Measurements from ENCODE around the gene SP140L.
"Not testable (repeated sequence)": the region's sequence is repeated elsewhere in the genome, so short reads cannot be mapped to it uniquely, and the experiment has no call there.

Gene SP140L
- 44.1 to 93.0 (median 79.3) reads per million in 3 experiments for total RNA-seq

DNA sequence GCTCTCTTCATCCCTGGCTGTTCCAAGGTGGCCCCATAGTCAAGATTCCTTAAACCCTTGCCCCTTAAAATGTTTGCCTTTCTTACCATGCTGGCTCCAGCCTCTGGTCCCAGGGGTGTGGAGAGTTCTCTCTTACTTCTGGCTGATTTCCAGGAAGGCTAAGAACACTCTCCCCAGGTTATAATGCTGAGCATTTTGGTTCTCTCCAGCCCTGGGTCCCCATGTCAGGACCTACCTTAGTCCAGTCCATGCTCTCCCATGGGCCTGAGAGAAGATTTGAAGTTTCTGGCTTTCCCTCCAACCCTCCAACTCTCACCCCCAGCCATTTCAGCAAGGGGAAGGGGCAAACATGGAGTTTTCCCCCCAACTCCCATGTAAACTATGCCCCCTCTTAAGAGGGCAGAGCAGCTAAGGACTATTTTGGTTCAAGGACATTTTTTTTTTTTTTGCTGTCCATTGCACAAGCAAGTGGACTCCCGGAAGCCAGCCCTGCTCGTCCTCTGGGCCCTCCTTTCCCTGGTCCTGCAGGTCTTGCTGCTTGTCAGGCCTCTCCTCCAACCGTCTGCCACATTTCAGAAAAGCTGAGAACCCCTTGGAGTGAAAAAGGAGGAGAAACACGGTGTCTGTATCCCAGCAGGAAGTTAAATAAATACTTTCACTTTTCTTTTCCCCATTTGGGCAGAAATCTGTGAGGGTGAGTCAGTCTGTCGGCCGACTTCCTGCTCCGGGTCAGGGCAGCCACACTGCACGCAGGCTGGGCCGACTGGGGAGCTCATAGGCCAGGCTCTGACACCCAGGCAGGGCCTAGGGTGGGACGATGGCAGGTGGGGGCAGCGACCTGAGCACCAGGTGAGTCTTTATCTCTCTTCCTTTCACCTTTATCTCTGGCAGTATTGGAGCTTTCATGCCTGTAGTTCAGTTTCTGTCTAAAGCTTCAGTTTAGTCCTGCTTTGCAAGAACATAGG lies at the start of gene SP140L:
SP140L (plus strand) TSS at position 741 of the 965 bp plus-strand sequence; CDS start at position 818, 77 bp downstream.
- peak; percentile 78 for DNase-seq

DNA sequence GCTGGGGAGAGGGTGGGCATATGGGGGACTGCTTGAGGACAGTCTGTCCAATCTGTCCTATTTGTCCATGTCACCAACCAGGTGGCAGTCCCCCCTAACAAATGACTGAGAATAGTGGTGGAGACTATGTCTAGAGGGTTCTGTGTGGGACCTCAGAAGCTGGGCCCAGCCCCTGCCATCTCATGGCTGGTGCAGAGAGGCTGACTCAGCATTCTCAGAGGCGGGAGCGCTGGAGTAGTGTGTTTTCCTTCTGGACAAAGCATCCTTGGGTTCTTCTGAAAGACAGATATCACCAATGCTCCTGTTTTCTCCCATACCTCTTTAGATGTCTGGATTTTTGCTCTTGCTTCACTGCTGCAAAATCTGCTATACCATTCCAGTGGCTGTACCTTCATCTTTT lies 44.1 kb upstream of the SP140L start:
- DNase-seq, result no peak

DNA sequence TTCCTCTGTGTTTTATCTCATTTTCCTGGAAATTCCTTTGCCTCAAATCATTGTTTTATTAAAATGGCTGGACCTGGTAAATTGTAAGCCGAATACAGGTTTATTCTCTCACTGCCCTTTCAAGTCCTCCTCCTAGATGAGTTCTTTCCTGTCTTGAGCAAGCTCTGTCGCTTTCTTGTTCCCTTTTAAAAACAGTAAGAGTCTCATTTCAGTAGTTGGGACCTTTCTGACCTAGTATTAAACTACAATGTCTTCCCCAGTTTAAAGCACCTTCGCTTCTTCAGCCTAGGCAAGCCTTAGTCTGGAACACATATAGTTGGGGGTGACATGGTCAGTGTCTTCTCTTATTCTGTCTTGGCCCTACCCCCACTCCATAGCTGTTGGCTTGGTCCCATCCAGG lies 40.9 kb upstream of the SP140L start:
- no peak for DNase-seq

DNA sequence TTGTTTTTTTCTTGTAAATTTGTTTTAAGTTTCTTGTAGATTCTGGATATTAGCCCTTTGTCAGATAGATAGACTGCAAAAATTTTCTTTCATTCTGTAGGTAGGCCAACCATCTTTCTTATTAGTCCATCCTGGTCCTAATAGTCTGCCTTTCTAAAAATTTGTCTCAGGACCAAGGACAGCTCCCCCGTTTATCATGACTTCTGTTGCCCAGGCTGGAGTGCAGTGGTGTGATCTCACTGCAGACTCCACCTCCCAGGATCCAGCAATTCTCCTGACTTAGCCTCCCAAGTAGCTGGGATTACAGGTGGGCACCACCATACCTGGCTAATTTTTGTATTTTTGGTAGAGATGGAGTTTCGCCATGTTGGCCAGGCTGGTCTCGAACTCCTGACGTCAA lies 37.7 kb upstream of the SP140L start:
- DNase-seq, result not testable (repeated sequence)

DNA sequence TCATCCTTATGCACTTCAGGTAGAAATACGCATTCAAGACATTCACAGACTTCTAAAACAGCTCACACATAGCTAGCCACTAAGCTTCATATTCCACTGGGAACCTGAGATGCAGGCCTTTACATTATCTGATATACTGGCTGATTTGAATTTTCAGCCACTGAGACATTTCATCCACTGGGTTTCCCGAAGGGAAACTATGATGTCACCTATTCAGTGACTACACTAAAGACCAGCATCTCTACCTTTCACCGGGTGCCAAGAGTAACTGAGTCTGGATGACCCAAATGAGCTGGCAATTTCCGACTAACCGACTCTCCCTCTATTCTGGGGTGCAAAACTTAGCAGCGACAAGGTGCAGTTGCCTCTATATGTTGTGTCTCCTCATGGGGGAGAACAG lies 31.8 kb upstream of the SP140L start:
- no peak for DNase-seq

DNA sequence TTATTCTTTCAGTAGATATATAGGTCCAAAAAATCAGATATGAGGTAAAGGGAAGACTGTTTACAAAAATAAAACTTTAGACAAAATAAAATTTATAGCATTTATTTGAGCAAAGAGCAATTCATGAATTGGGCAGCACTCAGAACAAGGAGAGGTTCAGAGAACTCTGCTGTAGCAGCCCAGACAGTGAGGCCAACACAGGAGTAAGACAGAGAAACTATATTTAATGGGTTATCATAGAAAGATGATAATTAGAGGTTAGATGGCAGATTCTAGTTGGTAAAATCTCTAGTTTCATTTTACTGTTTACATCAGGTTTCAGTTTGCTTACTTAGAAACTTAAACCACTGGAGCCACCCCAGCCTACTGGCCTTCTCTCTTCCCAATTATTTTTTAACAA lies 30.1 kb upstream of the SP140L start:
- no peak for DNase-seq

DNA sequence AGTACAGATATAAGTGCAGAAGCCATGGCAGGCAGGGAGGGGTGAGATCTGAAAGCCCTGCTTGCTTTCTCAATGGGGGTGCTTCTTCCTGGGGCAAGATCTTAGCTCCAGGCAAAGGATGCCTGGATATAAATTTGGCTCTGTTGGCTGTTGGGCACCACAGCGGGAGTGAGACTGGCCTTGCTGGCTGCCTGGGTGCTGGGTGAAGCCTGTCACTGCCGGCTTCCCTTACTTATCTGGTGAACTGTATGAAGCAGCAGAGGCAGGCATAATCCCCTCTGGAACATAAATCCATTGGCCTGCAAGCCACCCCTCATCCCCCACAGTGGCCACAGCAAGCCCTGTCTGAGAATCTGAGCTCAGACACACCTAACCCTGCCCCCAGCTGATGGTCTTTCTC lies 27.4 kb upstream of the SP140L start:
- DNase-seq, result no peak

DNA sequence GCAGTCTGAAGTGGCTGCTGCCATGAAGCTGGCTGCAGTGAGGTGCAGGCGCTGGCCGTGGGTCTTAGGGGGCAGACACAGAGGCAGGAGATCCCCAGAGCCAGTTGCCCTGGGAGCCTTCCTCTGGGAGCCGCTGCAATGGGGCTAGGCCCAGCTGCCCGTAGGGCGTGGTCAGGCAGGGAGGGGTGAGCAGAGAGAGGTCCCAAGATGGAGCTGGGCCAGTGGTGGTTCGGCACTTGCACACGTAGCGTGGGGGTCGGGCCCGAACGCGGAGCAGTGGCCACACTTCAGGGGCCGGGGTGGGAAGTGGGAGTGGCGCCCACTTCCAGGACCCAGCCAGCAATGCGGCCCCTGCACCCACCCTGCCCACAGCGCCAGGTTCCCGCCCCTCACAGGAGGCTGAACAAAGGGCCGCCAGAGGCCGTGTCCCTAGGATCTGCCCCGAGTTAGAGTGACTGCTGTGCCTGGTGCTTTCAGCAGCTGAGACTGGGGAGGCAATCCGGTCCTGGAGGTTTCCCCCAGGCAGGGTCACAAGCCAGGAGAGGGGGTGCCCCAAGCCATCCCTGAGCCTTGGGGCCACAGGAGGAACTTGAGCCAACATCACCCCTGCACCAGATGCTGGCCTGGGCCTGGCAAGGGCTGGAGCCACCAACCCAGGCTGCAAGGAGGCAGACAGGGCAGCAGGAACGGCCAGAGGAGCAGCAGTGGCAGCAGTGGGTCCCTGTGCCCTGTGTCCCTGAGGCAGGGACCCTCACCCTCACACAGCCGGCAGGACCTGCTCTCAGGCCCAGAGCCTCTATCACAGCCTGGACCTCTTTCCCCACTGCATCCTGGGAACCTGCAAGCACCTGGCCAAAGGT lies 21.3 kb upstream of the SP140L start:
- DNase-seq, result no peak

DNA sequence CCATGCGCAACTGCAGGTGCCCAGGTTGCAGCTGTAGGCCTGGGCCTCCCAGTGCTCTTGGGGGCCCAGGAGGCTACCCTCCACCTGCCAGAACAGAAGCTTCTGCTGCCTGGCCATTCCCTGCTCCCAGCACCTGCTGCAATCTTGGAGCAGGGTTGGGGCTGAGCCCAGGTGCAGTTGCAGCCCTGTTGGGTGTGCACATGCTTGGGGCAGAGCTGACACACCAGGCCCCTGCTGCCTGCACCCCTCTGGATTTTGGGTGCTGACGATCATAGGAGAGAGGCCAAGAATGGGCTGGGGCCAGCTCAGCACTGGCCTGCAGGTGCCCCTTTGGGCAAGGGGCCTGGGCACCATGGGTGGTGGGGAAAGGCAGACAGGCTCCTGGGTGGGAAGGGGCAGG lies 20.5 kb upstream of the SP140L start:
- no peak for DNase-seq

DNA sequence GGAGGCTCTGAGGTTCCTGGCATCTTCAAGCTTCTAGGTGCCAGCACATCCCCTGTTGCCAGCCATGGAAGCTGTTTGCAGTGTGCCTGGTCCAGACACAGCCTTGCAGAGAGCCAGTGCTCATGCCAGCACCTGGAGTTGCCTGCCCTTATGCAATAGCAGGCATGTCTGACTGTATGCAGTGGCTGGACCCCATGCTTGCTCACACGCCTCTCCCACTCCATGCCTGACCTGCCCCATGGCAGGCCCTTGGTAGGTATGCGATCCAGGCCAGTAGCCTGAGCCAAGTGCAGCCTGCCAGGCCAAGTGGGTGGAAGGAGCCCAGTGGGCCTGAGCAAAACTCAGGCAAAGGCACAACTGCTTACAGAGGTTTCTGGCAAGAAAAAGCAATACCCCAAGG lies 19.5 kb upstream of the SP140L start:
- DNase-seq, result no peak

DNA sequence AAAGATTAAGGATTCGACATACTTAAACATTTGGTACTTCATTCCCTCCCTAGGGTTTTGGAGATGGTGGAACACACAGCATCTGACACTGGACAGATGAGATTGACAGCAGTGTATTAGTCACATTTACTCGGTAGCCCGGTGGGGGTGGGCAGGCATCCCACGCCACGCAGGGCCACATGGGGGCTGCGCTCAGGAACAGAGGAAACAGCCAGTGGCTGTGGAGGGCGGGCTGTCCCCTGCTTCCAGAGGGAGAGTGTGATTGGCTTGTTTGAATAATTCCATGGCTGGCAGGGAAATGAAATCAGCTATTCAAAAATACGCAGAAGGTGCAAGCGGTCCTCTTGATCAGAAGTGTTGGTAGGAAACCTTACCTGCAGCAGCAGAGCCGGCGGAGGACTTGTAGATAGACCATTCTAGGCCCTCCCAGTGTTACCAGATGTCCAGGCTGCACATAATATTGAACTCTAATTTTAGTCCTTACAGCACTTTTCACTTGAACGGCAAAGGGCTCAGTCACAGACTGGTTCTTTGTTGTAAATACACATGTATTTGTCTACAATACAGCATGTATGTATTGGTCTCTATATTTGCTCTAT lies 18.5 kb upstream of the SP140L start:
- no peak for DNase-seq

DNA sequence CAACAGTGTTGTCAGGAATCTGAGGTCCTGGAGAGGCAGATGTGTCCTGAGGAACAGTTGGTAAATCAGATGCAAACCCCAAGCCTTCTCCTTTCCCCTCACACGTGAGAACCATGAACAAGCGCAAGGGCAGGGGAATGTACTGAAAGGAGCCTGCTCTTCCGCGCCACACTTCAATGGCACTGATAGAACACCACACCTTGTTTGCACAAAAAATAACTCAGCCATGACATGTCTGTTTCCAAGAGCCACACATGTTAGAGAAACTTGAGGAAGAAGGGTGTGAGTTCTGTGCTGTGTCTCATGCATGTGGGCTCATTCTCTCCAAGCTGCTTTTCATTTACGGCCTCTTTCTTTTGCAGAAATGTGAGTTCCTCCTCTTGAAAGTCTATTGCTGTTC lies 16.2 kb upstream of the SP140L start:
- DNase-seq, result not testable (repeated sequence)

DNA sequence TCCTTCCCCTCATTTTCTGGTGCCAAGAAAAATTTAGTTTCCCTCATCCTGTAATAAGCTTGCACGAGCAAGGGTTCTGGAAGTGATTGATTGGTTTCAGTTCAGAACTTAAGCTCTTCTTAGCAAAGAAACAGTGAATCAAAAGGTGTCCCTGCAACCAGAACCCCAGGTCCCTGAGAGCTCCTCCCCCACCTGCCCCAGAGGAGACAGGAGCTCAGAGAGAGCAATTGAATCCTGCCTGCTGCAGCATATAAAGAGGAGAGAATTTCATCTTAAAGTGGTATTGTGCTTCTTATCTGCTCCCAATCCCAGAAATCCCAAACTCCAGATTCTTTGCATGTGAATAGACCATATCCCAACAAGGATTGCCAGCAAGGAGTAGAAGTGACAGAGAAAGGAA lies 15.4 kb upstream of the SP140L start:
- DNase-seq, result not testable (repeated sequence)

DNA sequence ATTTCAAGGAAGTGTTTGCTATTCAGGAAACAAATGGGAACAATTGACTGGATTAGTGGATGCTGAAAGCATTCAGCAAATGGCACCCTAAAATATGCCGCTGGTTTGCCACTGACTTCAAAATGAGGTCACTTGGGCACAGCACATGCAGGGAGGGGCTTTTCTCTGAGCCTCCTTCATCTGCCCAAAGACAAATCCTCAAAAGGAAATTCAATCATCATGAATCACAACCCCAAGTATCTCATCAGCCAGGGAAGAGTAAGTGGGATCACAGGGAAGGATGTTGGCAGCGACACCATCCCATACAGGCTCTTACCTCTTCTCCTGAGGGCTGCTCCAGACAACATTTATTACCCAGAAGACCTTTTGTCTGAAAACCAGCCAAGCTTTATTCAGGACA lies 14.4 kb upstream of the SP140L start:
- DNase-seq, result no peak

DNA sequence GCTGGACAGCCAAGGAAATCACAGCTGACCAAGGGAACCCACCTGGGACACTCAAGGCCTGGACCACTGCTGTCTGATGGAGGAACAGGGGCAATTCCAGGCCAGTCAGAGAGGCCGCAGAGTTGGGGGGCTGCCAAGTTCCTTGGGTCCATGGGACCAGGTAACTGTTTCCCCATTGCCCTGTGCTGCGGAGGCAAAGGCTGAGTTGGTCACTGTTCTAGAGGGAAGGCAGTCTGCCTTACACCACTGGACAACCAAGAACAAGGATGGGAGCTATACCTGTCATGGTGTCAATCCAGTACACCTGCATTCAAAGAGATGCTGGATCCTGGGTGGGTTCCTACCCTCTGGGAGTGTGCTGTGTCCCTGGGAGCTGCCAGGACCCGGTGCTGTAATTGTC lies 9.6 kb upstream of the SP140L start:
- no peak for DNase-seq

DNA sequence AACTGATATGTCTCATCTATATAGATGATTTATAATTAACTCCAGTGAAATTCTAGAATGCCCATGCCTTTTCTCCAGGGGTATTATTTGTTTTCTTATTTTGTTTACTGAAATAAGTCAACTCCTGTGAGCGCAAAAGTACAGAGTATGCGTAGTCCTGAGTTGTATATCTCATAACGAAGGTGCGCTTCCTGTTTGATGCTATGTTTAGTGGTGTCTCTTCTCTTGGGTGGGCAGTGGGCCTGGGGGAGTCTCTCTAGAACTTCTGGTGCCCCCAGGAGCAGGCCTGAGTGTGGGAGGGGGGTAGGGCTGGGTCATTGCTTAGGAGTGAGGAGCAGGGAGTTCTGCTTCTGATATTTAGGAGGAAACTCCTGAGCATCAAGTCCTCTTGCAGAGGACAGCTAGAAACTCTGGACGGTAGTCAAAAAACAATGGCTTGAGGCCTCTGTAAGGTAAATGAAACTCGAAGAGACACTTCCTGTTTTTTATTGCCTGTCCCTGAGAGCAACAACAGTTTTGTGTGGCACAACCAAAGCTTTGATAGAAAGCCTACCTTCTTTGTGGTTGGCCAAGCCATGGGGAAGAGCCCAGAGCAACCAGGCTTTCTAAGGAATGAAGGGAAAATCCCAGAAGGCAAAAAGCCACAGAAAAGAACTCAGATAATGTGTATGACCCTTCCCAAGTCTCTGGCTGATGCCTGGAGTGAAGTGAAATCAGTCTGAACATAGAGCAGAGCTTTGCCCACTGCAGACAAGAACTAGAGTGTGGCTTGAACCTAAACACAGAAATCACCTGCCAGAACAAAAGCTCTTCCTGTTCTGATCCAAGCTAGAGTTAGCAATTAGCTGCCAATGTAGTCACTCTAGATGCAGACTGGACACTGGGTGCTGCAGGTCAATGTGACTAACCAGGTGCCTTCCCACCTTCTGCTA lies 8.5 kb upstream of the SP140L start:
- no peak for DNase-seq

DNA sequence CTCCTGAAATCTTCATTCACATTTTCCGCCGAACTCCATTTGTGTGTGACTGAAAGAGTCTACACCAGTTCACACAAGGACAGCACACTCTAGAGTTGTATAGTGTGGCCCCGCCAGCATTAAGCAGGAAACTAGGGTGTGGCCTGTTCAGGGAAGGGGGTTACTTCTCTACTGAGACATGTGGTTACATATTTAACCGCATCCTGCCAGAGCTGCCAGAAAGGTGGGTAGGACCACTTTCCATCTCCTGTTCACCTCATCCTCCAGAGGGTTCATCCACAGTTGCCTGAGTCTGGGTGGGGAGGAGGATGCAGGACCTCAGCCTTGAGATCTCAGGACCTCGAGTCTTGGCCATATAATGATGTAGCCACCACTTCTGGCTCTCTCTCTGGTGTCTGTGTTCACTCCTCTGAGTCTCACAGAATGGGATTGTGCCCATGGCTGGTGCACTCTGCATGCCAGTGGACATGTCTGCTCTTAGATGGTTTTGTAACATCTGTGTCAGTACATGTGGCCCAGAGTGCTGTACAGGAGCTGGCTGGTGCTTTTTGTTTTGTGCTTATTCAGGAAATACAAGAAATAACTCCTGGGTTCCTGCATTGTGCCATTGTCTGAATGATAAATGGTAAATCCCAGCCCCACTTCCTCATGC lies 7.7 kb upstream of the SP140L start:
- DNase-seq, result peak; percentile 91

DNA sequence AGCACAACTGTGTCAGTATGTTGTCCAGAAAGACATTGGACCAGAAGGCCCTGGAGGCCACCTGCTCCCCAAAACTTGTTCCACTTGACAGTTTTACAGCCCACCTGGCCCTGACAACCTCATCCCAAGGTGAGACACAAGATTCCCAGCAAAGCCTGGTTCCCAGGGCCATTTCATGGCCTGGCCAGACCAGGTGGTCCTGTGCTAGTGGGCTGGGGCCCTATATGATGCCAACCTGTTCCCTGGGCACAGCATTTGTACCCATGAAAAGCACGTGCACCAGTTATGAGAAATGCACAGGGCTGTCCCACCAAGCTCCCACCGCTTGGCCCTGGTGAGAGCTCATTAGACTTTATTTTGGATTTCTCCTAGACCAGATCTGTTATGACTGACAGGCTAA lies 6.0 kb upstream of the SP140L start:
- no peak for DNase-seq

DNA sequence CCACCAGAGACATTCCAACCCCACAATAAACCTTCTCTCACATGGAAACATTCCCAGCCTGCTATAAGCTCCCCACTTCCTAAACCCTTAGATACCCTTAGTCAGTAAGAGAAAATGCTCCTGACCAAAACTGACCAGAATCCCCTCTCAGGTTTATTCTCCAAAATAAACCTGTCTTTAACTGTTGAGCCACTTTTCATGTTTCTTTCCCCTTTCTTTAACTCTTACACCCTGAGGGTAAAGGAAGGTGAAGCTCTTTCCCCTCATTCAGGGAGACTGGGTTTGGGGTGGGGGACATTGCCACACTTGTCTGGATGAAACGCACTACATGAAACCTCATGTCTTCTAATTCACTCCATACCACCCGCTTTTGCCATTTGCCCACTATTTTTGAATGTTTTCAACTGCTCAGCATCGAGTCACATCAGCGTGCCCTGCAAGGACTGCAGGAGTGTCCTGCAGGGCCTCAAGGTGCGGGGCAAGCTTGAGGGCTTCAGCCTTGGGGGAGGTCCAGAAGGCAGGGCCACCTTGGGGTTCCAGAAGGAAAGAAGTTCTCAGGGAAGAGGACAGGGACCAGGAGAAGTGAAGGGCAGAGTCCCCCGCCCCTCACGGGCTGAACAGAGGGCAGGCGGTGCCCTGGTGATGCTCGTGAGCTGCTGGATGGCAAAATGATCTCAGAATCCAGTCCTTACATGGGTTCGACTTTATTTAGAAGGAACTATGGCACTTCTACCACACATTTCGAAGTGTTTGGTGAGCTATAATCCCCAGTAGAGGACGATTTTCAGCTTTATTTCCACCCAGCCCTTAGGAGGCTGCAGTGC lies 4.2 kb upstream of the SP140L start:
- no peak for DNase-seq

DNA sequence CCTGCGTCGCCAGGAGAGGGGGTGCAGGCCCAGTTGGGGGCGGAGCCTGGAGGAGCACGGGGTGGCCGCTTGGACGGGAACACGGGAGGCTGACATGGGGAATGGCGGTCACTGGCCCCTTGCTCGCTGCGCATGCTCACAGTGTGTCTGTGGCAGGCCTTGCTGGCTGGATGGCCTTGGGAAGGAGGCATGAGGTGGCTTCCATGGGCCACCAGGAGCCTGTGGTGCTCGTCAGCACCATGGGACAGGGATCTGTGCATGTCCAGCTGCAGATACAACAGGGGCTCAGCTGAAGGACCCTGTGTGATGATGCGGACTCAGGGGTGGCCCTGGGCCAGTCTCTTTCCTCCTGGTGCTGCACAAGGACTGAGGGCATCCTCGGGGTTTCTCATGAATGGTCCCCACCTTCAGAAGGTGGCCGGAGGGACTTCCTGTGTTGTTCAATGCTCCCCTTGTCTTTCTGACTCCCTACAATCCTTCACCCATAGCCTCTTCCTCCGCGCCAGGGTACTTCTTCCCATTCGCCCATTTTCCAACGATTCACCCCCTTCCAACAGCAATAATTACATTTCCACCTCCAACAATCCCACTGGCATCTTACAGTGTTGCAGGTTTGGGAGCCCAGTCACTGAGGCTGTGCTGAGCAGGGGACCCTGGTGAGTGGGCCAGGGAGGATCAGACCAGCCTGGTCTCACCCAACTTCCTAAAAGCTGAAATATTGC lies 3.4 kb upstream of the SP140L start:
- no peak for DNase-seq
